Kidney capillary endothelial cell (primary cell): ENCODE results near the gene FBXO44.

ENCODE experiments used
- DNase-seq: peaks from one replicate; pipeline ENCODE4 v3.0.0-alpha.2; 2018; ENCODE audit warnings: low spot score

Gene FBXO44

DNA sequence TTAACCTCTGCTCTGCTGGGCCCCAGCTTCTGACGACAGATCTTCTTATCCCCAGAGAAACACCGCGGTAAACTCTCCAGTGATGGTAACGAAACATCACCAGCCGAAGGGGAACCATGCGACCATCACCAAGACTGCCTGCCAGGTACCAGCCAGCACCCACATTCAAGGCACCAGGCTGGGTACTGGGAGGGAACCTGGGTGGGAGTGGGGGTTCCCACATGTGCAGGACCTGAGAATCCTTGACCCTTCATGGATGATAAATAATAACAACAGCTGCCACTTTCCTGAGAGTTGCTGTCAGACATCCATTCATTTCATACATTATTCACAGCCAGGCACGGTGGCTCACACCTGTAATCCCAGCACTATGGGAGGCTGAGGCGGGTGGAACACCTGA is 57.6 kb downstream of the FBXO44 start:
- DNase-seq, result no peak
